ENCODE measurements around the gene GNAS-AS1.

The GNAS-AS1 gene

GRCh38 chr20:58778760-58779159, 71.9 kb downstream of the GNAS-AS1 start:
- DNase-seq (ENCODE audit: low read depth), result no peak

DNA sequence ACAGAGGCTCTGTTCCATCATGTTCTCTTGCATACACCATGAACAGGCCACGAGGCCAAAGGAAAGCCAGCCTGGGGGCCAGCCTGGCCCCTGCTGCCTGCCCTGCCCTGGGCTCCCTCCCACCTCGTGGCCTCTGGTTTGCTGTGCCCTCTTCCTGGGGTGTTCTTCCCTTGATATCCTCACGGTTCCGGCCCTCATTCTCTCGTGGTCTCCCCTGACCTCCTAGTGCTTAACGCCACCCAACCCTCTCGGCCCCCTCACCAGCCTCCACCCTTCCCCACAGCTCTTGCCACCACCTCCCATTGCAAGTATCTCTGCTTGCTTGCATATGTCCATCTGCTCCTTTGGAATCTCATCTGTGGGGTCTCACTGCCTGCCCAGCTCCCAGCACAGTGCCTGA, 73.0 kb downstream of the GNAS-AS1 start:
- DNase-seq (ENCODE audit: low read depth), result no peak

DNA sequence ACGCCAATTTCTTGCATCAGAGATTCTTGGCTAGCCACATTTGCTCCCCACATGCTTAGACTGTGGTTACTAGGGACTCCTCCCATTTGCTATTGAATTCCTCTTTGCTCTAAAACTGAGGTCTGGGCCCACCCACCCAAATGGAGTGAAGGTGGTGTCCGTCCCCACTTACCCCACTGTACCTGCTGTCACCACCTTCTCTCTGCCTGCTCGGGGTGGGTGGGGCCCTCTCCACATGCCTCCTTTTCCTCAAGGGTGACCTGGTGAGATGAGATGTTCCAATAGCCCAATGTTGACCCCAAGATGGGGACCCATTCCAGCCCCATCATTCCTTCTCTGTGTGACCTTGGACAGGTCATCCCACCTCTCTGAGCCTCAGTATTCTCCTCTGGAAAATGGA, 74.6 kb downstream of the GNAS-AS1 start:
- DNase-seq (ENCODE audit: low read depth), result no peak

DNA sequence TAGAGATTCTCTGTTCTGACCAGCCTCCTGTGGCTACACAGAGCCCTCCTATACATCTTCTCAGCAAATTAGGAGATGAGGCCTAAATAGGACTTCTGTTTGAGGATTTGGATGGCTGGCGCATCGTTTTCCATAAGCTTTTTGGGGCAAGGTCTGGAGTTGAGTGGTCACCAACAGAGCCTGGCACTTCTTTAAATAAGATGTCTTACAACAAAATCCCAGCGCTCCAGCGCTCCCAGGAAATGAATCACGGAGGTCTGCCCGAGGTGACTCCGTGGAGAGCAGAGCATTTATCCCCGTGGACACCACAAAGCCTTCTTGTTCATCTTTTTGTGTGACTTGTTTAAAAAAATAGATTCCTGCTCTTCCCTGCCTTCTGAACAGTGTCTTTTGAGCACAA, 75.3 kb downstream of the GNAS-AS1 start:
- no peak for DNase-seq (ENCODE audit: low read depth)

DNA sequence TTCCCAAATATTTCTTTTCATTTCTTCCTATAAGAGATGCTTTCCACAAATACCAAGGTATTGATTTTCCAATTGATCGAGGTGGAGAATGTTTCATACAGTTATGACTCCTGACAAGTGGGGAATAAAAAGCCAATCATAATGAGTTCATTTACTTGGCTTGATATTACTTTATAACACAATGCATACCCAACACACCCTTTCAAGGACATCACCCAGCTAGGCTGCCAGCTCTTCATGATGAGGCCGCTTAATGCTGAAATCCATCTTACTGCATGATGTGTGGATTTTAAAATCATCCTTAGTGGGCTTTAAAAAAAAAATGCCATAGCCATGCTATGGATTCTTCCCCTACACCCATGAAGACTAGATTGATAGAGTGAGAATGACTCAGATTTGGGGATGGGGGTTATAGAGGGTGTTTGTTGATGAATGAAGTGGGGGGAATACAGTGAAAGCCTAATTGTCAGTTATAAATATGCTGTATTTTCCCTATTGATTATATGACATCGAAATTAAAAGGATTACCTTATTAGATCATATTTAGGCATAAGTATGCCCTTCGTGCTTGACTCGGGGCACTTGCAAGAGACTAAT, 75.9 kb downstream of the GNAS-AS1 start:
- DNase-seq (ENCODE audit: low read depth), result no peak

DNA sequence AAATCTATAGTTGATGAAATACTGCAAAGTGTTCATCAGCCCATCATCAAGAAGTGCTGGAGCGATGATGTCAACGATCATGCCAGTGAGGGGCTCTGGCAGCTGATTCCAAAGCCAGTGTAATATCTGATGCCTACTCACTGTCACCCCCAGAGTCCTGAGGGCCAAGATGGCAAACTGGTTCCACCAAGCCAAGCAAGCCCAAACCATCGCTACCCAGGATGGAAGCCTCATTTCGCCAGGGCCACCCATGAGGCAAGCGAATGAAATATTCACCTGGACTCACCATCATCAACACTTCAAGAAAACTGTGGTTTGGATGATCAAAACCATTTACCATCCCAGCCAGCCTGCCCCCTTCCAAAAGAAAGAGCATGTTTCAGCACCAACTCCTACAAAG, 76.5 kb downstream of the GNAS-AS1 start:
- no peak for DNase-seq (ENCODE audit: low read depth)

DNA sequence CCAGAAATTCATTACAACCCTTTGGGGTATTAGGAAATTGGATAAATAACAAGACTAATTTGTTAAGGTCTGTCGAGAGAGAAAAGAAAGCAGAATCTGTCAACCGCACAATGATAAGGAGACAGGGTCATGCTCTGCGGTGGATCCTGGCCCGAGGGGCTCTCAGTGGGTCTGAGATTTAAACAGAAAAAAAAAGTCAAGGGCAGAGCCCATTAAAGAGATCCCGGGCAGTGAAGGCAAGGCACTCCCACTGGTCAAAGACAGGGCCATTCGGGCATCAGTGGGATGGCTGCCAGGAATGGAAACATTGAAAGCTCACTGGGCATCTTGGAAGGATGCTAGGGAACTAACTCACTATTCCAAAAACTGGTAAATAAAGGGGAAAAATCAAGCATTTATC, 77.9 kb downstream of the GNAS-AS1 start:
- no peak for DNase-seq (ENCODE audit: low read depth)
